ENCODE data around the gene ZNF225.

DNA sequence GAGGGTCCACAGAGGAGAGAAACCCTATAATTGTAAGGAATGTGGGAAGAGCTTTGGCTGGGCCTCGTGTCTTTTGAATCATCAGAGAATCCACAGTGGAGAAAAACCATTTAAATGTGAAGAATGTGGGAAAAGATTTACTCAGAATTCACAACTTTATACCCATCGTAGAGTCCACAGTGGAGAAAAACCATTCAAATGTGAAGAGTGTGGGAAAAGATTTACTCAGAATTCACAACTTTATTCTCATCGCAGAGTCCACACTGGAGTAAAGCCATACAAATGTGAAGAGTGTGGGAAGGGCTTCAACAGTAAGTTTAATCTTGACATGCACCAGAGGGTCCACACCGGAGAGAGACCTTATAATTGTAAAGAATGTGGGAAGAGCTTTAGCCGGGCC is 18.8 kb downstream of the ZNF225 start:
- TF ChIP-seq CTCF (IDR thresholded peaks at IDR 0.05; ENCODE audit: low read depth, low read length, poor library complexity, severe bottlenecking) (no peak), EZH2phosphoT487 (IDR thresholded peaks at IDR 0.05; ENCODE audit: borderline replicate concordance, low read length) (no peak)
